Gastroesophageal sphincter (tissue), 4 donors: ENCODE measurements around the gene ARL4D. TPM values are rescaled to one million over a fixed set of nuclear protein-coding genes. Genes with fewer than 3 reads are reported as not detected.
A peak's percentile ranks its signal among the peaks of the same experiment; 100 is the strongest.

ENCODE experiments used
- ATAC-seq: fragments of 150-250 bp; one replicate; pipeline ENCODE4 v1.9.1; 2016; ENCODE audit warnings: mild to moderate bottlenecking, moderate library complexity
- H3K27ac ChIP-seq, 4 donors: fragments of 200-600 bp; sonication (generic) in 3 of 4; 1 replicate in 3 of 4; 2 replicates in 1 of 4; pipeline ENCODE4 v1.5.1; 2016 to 2019
- H3K27me3 ChIP-seq: fragments of 200-600 bp; sonication (generic); one replicate; pipeline ENCODE4 v1.5.1; 2019
- H3K36me3 ChIP-seq, 2 donors: fragments of 200-600 bp; sonication (generic); one replicate each; pipeline ENCODE4 v1.5.1; 2019; ENCODE audit warnings: control low read depth in 1 of 2
- H3K4me1 ChIP-seq, 3 donors: fragments of 200-600 bp; sonication (generic); 1 replicate in 2 of 3; 2 replicates in 1 of 3; pipeline ENCODE4 v1.5.1; 2016 to 2019; ENCODE audit warnings: control low read depth in 2 of 3
- H3K4me3 ChIP-seq, 2 donors: fragments of 200-600 bp; sonication (generic); one replicate each; pipeline ENCODE4 v1.5.1; 2019; ENCODE audit warnings: mild to moderate bottlenecking in 1 of 2, moderate library complexity in 1 of 2
- H3K9me3 ChIP-seq, 3 donors: fragments of 200-600 bp; sonication (generic); one replicate each; pipeline ENCODE4 v1.5.1; 2017 to 2019; ENCODE audit warnings: control low read depth in 2 of 3
- EP300 ChIP-seq: sonication (generic); formaldehyde crosslinking; IDR thresholded peaks from one replicate; pipeline ENCODE4 v1.6.1; 2017; ENCODE audit warnings: antibody characterized with exemption, mild to moderate bottlenecking
- POLR2A ChIP-seq, 2 donors: fragments of 450-650 bp; IDR thresholded peaks; one replicate each; pipeline ENCODE4 v1.6.1; 2017; ENCODE audit warnings: antibody characterized with exemption in 2 of 2, mild to moderate bottlenecking in 2 of 2, moderate library complexity in 1 of 2
- POLR2AphosphoS5 ChIP-seq: sonication (generic); formaldehyde crosslinking; IDR thresholded peaks from one replicate; pipeline ENCODE4 v1.6.1; 2017; ENCODE audit warnings: antibody characterized with exemption
- WGBS, 2 donors: methylation state at CpG; one replicate each; pipeline ENCODE4 v1.1.5; 2018; ENCODE audit warnings: low coverage in 1 of 2; 5-methylcytosine and 5-hydroxymethylcytosine counted together
- total RNA-seq, 4 donors: library from RNA; depleted of rRNA; stranded (reverse); fragments of >200 nt; gene quantifications; one replicate each; pipeline ENCODE4 v1.1.0, GENCODE V29; 2016
- TF ChIP-seq, protein P1 (sequence below), 4 experiments: fragments of 200-600 bp in 2 of 4; fragments of 450-650 bp in 2 of 4; sonication (generic) in 1 of 4; IDR thresholded peaks; one replicate each; pipeline ENCODE4 v1.5.1; 2017 to 2019; ENCODE audit warnings: antibody characterized with exemption in 4 of 4, mild to moderate bottlenecking in 2 of 4, moderate library complexity in 2 of 4

ARL4D gene
- total RNA-seq, 4 donors from 2014 or later: 18.2 to 35.8 (median 20.2) TPM

DNA sequence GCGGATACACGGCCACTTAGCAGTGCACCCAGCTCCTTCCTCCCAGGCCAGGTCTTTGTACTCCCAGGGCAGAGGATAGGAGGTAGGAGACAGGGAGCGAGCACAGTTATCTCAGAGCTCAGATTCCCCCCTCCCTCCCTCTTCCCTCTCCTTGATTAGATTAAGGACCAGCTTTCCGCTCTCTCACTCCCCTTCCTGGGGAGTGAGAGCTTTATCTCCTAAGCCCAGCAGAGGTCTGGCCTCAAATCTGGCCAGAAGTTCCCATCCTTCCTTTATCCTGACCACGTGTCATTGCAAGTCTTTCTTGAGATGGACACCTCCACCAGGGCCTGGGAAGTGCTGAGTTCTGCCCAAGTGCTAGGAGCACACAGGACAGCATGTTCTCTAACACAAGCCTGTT is 5.1 kb downstream of the ARL4D start:
- 73 to 100% methylated on average over 2 to 4 of the region's 5 CpGs for WGBS, 2 donors
- no peak for ATAC-seq
- peaks cover 0 to 56% (median 25%) of the 10 kb centered on the region in 3 donors for H3K4me1 ChIP-seq

DNA sequence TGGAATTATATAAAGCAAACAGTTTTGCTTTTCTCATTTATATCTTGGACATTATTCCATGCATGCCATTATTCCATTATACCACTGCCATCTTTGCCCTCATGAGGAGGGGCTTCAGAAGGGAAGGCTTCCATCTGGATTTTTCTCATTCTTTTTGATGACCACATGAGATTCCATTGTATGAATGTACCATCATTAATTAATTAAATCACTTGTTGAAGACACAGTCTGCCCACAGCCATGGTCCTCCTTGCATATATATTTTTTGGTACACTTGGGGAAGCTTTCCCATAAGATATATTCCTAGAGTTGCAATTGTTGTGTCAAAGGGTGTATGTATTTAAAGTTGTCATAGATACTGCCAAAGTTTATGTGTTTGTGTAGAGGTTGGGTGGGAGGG is 7.1 kb downstream of the ARL4D start:
- Histone ChIP-seq H3K4me3 (no peak overlapping the region), H3K9me3 (no peaks in the 10 kb centered on the region), H3K27ac (no peak overlapping the region), H3K4me1 (peaks cover 0 to 46% (median 24%) of the 10 kb centered on the region in 3 donors), H3K36me3 (no peaks in the 10 kb centered on the region), H3K27me3 (no peaks in the 10 kb centered on the region)
- no peak for ATAC-seq
- TF ChIP-seq, protein P1, sequence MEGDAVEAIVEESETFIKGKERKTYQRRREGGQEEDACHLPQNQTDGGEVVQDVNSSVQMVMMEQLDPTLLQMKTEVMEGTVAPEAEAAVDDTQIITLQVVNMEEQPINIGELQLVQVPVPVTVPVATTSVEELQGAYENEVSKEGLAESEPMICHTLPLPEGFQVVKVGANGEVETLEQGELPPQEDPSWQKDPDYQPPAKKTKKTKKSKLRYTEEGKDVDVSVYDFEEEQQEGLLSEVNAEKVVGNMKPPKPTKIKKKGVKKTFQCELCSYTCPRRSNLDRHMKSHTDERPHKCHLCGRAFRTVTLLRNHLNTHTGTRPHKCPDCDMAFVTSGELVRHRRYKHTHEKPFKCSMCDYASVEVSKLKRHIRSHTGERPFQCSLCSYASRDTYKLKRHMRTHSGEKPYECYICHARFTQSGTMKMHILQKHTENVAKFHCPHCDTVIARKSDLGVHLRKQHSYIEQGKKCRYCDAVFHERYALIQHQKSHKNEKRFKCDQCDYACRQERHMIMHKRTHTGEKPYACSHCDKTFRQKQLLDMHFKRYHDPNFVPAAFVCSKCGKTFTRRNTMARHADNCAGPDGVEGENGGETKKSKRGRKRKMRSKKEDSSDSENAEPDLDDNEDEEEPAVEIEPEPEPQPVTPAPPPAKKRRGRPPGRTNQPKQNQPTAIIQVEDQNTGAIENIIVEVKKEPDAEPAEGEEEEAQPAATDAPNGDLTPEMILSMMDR (IDR thresholded peaks at IDR 0.05): no peak
- TF ChIP-seq POLR2A (IDR thresholded peaks at IDR 0.05) (no peak), EP300 (no peak), POLR2AphosphoS5 (no peak)

More for the DNA sequence above, 5.1 kb downstream of the ARL4D start:
- no peaks in the 10 kb centered on the region for H3K9me3 ChIP-seq
- no peaks in the 10 kb centered on the region for H3K27me3 ChIP-seq
- H3K36me3 ChIP-seq: peaks cover 0 to 4% of the 10 kb centered on the region in 2 donors
- H3K4me3 ChIP-seq: no peak overlapping the region
- peak overlapping the region in 3 of 4 donors; percentile 25 to 55 (median 31) for H3K27ac ChIP-seq
- TF ChIP-seq EP300 (no peak), POLR2A (IDR thresholded peaks at IDR 0.05) (no peak), POLR2AphosphoS5 (no peak)
- TF ChIP-seq, protein P1 (IDR thresholded peaks at IDR 0.05): no peak

DNA sequence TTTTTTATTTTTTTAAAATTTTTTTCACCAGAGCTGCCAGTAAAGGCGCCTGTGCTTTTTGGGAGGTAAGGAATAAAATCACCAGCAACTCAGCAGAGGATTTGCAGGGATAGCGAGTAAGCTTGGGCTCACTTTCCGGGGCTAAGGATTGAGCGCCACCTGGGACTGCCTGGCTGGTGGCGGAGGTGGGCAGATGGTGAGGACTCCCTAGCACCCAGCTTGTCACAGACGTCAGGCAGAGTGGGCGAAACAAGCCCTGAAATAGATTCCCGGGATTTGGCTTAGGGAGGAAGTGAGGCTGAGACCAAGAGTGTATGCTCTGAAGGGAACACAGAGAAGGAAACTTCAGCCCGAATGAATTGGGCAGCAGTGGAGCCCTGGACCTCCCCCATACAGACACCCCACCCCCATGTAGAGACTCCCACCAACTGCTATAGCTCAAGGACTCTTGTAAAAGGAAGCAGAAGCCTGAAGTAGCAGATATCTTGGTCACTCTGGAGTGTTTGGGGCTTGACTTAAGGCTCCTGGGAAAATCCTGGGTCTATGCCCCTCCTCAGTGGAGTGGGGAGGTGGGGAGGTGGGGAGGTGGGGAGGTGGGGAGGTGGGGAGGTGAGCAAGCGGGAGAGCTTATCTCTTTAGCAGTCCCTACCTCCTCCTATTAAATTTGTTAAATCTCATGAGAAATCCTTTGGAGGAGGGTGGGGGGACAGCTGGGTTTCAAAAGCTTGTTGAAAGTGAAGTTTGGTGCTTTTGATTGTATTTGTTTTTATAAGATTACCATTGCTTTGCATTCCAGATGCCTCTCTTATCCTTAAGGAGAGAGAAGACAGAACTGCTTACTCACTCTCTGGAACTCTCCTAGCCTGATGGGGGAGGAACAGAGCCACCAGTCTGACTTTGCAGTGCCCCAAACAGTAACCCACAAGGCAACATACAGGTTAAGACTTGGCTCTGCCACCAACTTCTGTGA is 8.2 kb downstream of the ARL4D start:
- H3K27ac ChIP-seq: peak overlapping the region in 3 of 4 donors; percentile 33 to 49 (median 46)
- no peak for TF ChIP-seq POLR2AphosphoS5
- no peak for TF ChIP-seq POLR2A (IDR thresholded peaks at IDR 0.05)
- TF ChIP-seq EP300: no peak
- TF ChIP-seq, protein P1 (IDR thresholded peaks at IDR 0.05): no peak

DNA sequence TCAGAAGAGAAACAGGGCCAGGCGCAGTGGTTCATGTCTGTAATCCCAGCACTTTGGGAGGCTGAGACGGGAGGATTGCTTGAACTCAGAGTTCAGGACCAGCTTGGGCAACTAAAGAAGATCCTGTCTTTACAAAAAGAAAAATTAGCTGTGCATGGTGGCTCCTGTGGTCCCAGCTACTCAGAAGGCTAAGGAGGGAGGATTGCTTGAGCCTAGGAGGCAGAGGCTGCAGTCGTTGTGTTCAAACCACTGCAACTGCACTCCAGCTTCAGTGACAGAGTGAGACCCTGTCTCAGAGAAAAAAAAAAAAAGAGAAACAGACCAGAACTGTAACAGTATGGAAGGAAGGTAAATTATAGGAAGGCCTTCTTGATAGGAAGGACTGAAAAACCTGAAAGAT is 10.3 kb downstream of the ARL4D start:
- ATAC-seq: no peak
- Histone ChIP-seq H3K4me3 (no peak overlapping the region), H3K4me1 (peaks cover 0 to 35% (median 11%) of the 10 kb centered on the region in 3 donors), H3K27me3 (no peaks in the 10 kb centered on the region), H3K27ac (no peak overlapping the region), H3K36me3 (no peaks in the 10 kb centered on the region), H3K9me3 (no peaks in the 10 kb centered on the region)
- WGBS, 2 donors: 76% methylated on average over 2 of the region's 3 CpGs; no CpG with 5 or more reads in 1 of the 2 donors
- TF ChIP-seq EP300: no peak
- no peak for TF ChIP-seq POLR2AphosphoS5
- TF ChIP-seq, protein P1 (IDR thresholded peaks at IDR 0.05): no peak
- no peak for TF ChIP-seq POLR2A (IDR thresholded peaks at IDR 0.05)

More for the DNA sequence above, 8.2 kb downstream of the ARL4D start:
- WGBS, 2 donors: 33 to 48% methylated on average over 2 of the region's 10 CpGs
- Histone ChIP-seq H3K9me3 (no peaks in the 10 kb centered on the region), H3K36me3 (no peaks in the 10 kb centered on the region), H3K4me3 (no peak overlapping the region), H3K27me3 (no peaks in the 10 kb centered on the region), H3K4me1 (peaks cover 0 to 46% (median 17%) of the 10 kb centered on the region in 3 donors)
- no peak for ATAC-seq
